ENCODE data around the gene PDGFA. TPM values are rescaled to one million over a fixed set of nuclear protein-coding genes. Genes with fewer than 3 reads are reported as not detected.

The PDGFA gene
- total and polyA plus RNA-seq, 9 donors: 3.7 to 35.5 (median 8.7) TPM

DNA sequence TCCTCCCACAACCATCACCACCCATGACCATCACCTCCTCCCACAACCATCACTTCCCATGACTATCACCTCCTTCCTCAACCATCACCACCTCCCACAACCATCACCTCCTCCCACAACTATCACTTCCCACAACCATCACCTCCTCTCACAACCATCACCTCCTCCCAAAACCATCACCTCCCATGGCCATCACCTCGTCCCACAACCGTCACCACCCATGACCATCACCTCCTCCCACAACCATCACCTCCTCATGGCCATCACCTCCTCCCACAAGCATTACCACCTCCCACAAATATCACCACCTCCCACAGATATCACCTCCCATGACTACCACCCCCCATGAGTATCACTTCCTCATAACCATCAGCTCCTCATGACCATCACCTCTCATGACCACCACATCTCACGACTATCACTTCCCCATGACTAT is 52.2 kb downstream of the PDGFA start:
- Histone ChIP-seq H3K27ac (no peak overlapping the region), H3K36me3 (no peaks in the 10 kb centered on the region), H3K27me3 (no peaks in the 10 kb centered on the region), H3K9me3 (no peaks in the 10 kb centered on the region), H3K4me3 (no peak overlapping the region), H3K4me1 (ENCODE audit: insufficient read depth) (peaks cover 19% of the 10 kb centered on the region)
- TF ChIP-seq, protein P1, sequence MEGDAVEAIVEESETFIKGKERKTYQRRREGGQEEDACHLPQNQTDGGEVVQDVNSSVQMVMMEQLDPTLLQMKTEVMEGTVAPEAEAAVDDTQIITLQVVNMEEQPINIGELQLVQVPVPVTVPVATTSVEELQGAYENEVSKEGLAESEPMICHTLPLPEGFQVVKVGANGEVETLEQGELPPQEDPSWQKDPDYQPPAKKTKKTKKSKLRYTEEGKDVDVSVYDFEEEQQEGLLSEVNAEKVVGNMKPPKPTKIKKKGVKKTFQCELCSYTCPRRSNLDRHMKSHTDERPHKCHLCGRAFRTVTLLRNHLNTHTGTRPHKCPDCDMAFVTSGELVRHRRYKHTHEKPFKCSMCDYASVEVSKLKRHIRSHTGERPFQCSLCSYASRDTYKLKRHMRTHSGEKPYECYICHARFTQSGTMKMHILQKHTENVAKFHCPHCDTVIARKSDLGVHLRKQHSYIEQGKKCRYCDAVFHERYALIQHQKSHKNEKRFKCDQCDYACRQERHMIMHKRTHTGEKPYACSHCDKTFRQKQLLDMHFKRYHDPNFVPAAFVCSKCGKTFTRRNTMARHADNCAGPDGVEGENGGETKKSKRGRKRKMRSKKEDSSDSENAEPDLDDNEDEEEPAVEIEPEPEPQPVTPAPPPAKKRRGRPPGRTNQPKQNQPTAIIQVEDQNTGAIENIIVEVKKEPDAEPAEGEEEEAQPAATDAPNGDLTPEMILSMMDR (IDR thresholded peaks at IDR 0.05): no peak
- no peak for TF ChIP-seq EP300 (IDR thresholded peaks at IDR 0.05)
- TF ChIP-seq POLR2A (IDR thresholded peaks at IDR 0.05): no peak
- DNase-seq: peak in 2 of 5 donors; percentile 3 to 10
- intact Hi-C loops (cut with DNase I): no loop called here
- WGBS, 3 donors: 90 to 94% (median 93%) methylated on average over 3 of the region's 3 CpGs

- TF ChIP-seq POLR2A (IDR thresholded peaks at IDR 0.05): no peak
- no peak for TF ChIP-seq EP300 (IDR thresholded peaks at IDR 0.05)
- TF ChIP-seq, protein P1 (IDR thresholded peaks at IDR 0.05): no peak
- Histone ChIP-seq H3K4me1 (ENCODE audit: insufficient read depth) (peaks cover 16% of the 10 kb centered on the region), H3K4me3 (no peak overlapping the region), H3K9me3 (no peaks in the 10 kb centered on the region), H3K27me3 (no peaks in the 10 kb centered on the region), H3K36me3 (no peaks in the 10 kb centered on the region), H3K27ac (no peak overlapping the region)
- intact Hi-C loops (cut with DNase I): no loop called here
- peak in 3 of 5 donors; percentile 10 to 25 (median 10) for DNase-seq
- WGBS, 3 donors: 91 to 95% (median 91%) methylated on average over 9 of the region's 9 CpGs
Measured at GRCh38 chr7:466465-467191, 53.0 kb downstream of the PDGFA start.

DNA sequence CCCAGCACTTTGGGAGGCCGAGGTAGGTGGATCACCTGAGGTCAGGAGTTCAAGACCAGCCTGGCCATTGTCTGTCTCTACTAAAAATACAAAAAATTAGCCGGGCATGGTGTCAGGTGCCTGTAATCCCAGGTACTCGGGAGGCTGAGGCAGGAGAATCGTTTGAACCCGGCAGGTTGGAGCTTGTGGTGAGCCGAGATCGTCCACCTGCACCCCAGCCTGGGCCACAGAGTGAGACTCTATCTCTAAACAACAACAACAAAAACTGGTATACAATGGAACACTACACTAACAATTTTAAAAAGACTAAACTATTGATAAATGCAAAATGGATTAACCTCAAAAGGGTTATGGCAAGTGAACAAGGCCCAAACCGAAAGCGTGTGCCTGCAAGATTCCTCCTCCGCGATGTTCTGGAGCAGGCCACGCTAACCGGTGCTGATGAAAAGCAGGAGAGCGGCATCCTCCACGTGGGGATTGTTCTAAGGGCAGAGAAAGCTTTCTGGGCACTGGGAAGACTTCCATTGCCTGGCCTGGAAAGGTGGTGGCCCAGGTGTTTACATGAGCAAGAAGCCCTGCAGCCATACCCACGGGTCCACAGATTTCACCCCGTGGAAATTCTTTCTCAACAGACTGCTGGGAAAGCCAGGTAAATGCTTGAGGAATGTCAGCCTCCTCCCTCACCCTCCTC is 53.8 kb downstream of the PDGFA start:
- peaks cover 10% of the 10 kb centered on the region for H3K4me1 ChIP-seq (ENCODE audit: insufficient read depth)
- H3K27ac ChIP-seq: no peak overlapping the region
- peak in 4 of 5 donors; percentile 4 to 38 (median 15) for DNase-seq
- TF ChIP-seq, protein P1 (IDR thresholded peaks at IDR 0.05): no peak
- TF ChIP-seq EP300 (IDR thresholded peaks at IDR 0.05) (no peak), POLR2A (IDR thresholded peaks at IDR 0.05) (no peak)
- 63 to 77% (median 70%) methylated on average over 17 of the region's 17 CpGs for WGBS, 3 donors
- H3K27me3 ChIP-seq: no peaks in the 10 kb centered on the region
- intact Hi-C loops (cut with DNase I): no loop called here
- no peaks in the 10 kb centered on the region for H3K36me3 ChIP-seq
- no peaks in the 10 kb centered on the region for H3K9me3 ChIP-seq
- H3K4me3 ChIP-seq: no peak overlapping the region

DNA sequence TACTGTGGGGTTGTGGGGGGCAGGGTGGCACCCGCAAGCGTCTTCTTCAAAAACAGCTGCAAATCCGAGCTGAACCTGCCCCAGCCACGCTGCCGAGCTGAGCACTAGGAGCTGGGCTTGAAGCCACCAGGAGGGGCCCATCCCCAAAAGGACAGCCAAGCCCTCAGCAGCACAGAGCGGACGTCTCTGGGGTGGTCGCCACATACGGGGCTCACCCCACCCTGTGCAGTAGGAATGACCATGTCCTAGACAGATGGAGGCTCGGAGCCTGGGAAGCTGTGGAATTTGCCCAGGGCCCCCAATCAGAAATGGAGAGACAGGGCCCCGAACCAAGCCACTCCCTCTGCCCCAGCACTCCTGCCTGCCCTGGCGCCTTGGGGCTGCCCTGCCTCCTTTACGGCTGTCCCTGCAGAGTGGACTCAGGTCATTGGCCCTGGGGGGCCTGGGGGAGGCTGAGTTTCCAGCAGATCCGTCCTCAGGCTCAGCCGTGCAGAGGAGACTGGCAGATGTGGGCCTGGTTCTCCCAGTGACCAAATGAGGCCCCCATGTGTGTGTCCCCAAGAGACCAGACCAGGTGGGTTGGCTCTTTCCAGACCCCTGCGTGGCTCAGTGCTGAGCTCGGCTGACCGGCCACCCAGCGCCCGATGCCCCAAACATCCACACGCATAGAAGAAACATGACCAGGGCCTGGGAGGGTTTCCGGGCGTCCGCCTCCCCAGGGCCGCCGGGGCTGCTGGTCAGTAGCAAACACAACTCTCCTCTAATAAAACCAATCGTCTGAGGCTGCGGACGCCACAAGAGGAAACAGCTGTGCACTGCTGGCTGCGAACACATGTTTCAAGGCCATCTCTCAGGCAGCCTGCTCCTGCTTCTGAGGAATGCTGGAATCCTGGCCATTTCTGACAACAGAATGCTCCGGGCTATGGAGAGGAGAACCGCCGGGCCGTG is 54.9 kb downstream of the PDGFA start:
- no peaks in the 10 kb centered on the region for H3K36me3 ChIP-seq
- no peaks in the 10 kb centered on the region for H3K27me3 ChIP-seq
- no peak overlapping the region for H3K4me3 ChIP-seq
- TF ChIP-seq, protein P1 (IDR thresholded peaks at IDR 0.05): no peak
- no peak for TF ChIP-seq POLR2A (IDR thresholded peaks at IDR 0.05)
- no peak for TF ChIP-seq EP300 (IDR thresholded peaks at IDR 0.05)
- WGBS, 3 donors: 9 to 19% (median 15%) methylated on average over 30 to 34 of the region's 34 CpGs
- H3K27ac ChIP-seq: peak overlapping the region in 1 of 2 donors; percentile 25
- H3K4me1 ChIP-seq (ENCODE audit: insufficient read depth): peaks cover 10% of the 10 kb centered on the region
- DNase-seq: peak; percentile 71 to 86 (median 79)
- intact Hi-C loops (cut with DNase I): no loop called here
- no peaks in the 10 kb centered on the region for H3K9me3 ChIP-seq

Measured in ovary (tissue), 9 donors.